Measurements from ENCODE around the gene DNAH8. TPM values are rescaled to one million over a fixed set of nuclear protein-coding genes. Genes with fewer than 3 reads are reported as not detected.

DNAH8 gene
- total RNA-seq, 1 experiment from 2014 or later, result 0.15 TPM

- intact Hi-C loops (cut with micrococcal nuclease), result no loop called here
- no peak overlapping the region for H2AFZ ChIP-seq (ENCODE audit: low read length)
- no peak for ATAC-seq
- H3K4me1 ChIP-seq (ENCODE audit: insufficient read depth, low read length), result peaks cover 10% of the 10 kb centered on the region
- no peak for DNase-seq
- H3K4me2 ChIP-seq (ENCODE audit: low read length), result no peak overlapping the region
- TF ChIP-seq EZH2phosphoT487 (IDR thresholded peaks at IDR 0.05; ENCODE audit: borderline replicate concordance, low read length), result no peak
- TF ChIP-seq, protein P1, sequence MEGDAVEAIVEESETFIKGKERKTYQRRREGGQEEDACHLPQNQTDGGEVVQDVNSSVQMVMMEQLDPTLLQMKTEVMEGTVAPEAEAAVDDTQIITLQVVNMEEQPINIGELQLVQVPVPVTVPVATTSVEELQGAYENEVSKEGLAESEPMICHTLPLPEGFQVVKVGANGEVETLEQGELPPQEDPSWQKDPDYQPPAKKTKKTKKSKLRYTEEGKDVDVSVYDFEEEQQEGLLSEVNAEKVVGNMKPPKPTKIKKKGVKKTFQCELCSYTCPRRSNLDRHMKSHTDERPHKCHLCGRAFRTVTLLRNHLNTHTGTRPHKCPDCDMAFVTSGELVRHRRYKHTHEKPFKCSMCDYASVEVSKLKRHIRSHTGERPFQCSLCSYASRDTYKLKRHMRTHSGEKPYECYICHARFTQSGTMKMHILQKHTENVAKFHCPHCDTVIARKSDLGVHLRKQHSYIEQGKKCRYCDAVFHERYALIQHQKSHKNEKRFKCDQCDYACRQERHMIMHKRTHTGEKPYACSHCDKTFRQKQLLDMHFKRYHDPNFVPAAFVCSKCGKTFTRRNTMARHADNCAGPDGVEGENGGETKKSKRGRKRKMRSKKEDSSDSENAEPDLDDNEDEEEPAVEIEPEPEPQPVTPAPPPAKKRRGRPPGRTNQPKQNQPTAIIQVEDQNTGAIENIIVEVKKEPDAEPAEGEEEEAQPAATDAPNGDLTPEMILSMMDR (conservative IDR thresholded peaks at IDR 0.05; ENCODE audit: low read depth, low read length), result no peak
- no peak for TF ChIP-seq EZH2 (IDR thresholded peaks at IDR 0.05; ENCODE audit: low read length, unreplicated experiment)
- H3K4me3 ChIP-seq (ENCODE audit: low read length), result no peak overlapping the region
- H3K9me3 ChIP-seq (ENCODE audit: low read length), result no peaks in the 10 kb centered on the region
- no peaks in the 10 kb centered on the region for H3F3A ChIP-seq (ENCODE audit: low read length, unreplicated experiment)
- no peaks in the 10 kb centered on the region for H3K36me3 ChIP-seq (ENCODE audit: low read depth, low read length)
- no peaks in the 10 kb centered on the region for H4K20me1 ChIP-seq (ENCODE audit: low read length)
- no TSS peak for BruUV-seq (replicated peaks)
- CTCF ChIA-PET, result no interaction called here
- H3K27ac ChIP-seq (ENCODE audit: low read length), result no peak overlapping the region
- no peaks in the 10 kb centered on the region for H3K79me2 ChIP-seq (ENCODE audit: low read length)
- H3K9ac ChIP-seq (ENCODE audit: low read length), result no peak overlapping the region
- POLR2A ChIA-PET (ENCODE audit: unreplicated experiment), result no interaction called here
- H3K27me3 ChIP-seq (ENCODE audit: low read length), result no peaks in the 10 kb centered on the region
- no peaks in the 10 kb centered on the region for H3K9me2 ChIP-seq (replicated peaks; ENCODE audit: low read length)
Observed at GRCh38 chr6:38782616-38783015, 67.5 kb downstream of the DNAH8 start.

GRCh38 chr6:38783443-38784228 is 68.5 kb downstream of the DNAH8 start:
- H2AFZ ChIP-seq (ENCODE audit: low read length), result no peak overlapping the region
- POLR2A ChIA-PET (ENCODE audit: unreplicated experiment), result interaction anchor here (0.6 kb wide), 1 partner anchor 80 kb away, joined by 13 read pairs; no protein-coding TSS in a partner anchor
- H3K79me2 ChIP-seq (ENCODE audit: low read length), result no peaks in the 10 kb centered on the region
- no peaks in the 10 kb centered on the region for H3K36me3 ChIP-seq (ENCODE audit: low read depth, low read length)
- no peaks in the 10 kb centered on the region for H3K9me2 ChIP-seq (replicated peaks; ENCODE audit: low read length)
- no peaks in the 10 kb centered on the region for H4K20me1 ChIP-seq (ENCODE audit: low read length)
- H3F3A ChIP-seq (ENCODE audit: low read length, unreplicated experiment), result no peaks in the 10 kb centered on the region
- no peak for DNase-seq
- no TSS peak for BruUV-seq (replicated peaks)
- ATAC-seq, result no peak
- no peaks in the 10 kb centered on the region for H3K27me3 ChIP-seq (ENCODE audit: low read length)
- no peak for TF ChIP-seq EZH2 (IDR thresholded peaks at IDR 0.05; ENCODE audit: low read length, unreplicated experiment)
- no peak for TF ChIP-seq EZH2phosphoT487 (IDR thresholded peaks at IDR 0.05; ENCODE audit: borderline replicate concordance, low read length)
- TF ChIP-seq, protein P1 (conservative IDR thresholded peaks at IDR 0.05; ENCODE audit: low read depth, low read length), result no peak
- H3K9me3 ChIP-seq (ENCODE audit: low read length), result no peaks in the 10 kb centered on the region
- CTCF ChIA-PET, result no interaction called here
- H3K4me2 ChIP-seq (ENCODE audit: low read length), result no peak overlapping the region
- peaks cover 10% of the 10 kb centered on the region for H3K4me1 ChIP-seq (ENCODE audit: insufficient read depth, low read length)
- intact Hi-C loops (cut with micrococcal nuclease), result no loop called here
- no peak overlapping the region for H3K27ac ChIP-seq (ENCODE audit: low read length)
- H3K9ac ChIP-seq (ENCODE audit: low read length), result no peak overlapping the region
- H3K4me3 ChIP-seq (ENCODE audit: low read length), result no peak overlapping the region
